T-helper 17 cell (primary cell): ENCODE measurements around the gene MS4A18. TPM values are rescaled to one million over a fixed set of nuclear protein-coding genes. Genes with fewer than 3 reads are reported as not detected.
A peak's percentile ranks its signal among the peaks of the same experiment; 100 is the strongest.
"Not testable (repeated sequence)": the region's sequence is repeated elsewhere in the genome, so short reads cannot be mapped to it uniquely, and the experiment has no call there.

Source experiments
- ATAC-seq: fragments of 150-1000 bp; cut with Tn5 transposase; 2 replicates; pipeline ENCODE4 v1.10.0; 2021; ENCODE audit warnings: mild to moderate bottlenecking, moderate library complexity
- DNase-seq, 3 donors: peaks; one replicate each; pipeline versions ENCODE4 v3.0.0 to v3.0.0-alpha.2; 2020 to 2021
- H3K9me3 ChIP-seq: one replicate; pipeline ENCODE4 v1.7.0; 2013; ENCODE audit warnings: low read length, mild to moderate bottlenecking; ENCODE audit not compliant: control insufficient read depth, poor library complexity, severe bottlenecking
- H3K27ac Mint-ChIP-seq: one replicate; pipeline ENCODE4 v1.8.0; 2022; ENCODE audit warnings: mild to moderate bottlenecking, moderate library complexity, mixed read lengths
- H3K27me3 Mint-ChIP-seq: one replicate; pipeline ENCODE4 v1.8.0; 2022; ENCODE audit warnings: mixed read lengths
- H3K36me3 Mint-ChIP-seq: one replicate; pipeline ENCODE4 v1.8.0; 2022; ENCODE audit warnings: low read depth, mixed read lengths
- H3K4me1 Mint-ChIP-seq: one replicate; pipeline ENCODE4 v1.8.0; 2022; ENCODE audit warnings: mild to moderate bottlenecking, mixed read lengths
- H3K4me3 Mint-ChIP-seq: one replicate; pipeline ENCODE4 v1.8.0; 2022; ENCODE audit warnings: mild to moderate bottlenecking, moderate library complexity, mixed read lengths
- total RNA-seq, 4 donors: library from RNA in 2 of 4; stranded (reverse) in 2 of 4; gene quantifications; one replicate each; pipeline ENCODE4 v1.2.3 and lab custom pipeline; 2022 to 2026

The MS4A18 gene
- total RNA-seq, 2 donors from 2014 or later = not detected

DNA sequence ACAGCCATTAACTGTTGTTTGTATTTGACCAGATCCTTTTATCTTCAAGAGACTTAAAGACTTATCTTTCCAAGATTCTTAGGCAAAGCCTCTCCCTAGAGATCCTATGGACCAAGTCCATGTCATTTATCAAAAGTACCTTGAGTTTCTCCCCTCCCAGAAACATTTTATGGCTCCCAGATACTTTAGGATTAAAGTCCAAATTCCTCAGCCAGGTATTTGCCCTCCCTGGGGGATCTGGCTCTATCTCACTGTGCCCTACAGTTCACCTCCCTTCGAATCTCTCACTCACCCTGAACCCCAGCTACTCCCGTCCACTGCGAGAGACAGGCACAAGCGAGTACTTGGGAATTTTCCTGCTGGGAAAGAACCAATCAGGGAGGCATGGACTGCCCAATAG, 13.2 kb upstream of the MS4A18 start:
- no peaks in the 10 kb centered on the region for H3K9me3 ChIP-seq
- DNase-seq (no peak), ATAC-seq (no peak)
- Mint-ChIP-seq H3K4me3 (no peak overlapping the region), H3K4me1 (no peaks in the 10 kb centered on the region), H3K27ac (no peak overlapping the region), H3K27me3 (peaks cover 43% of the 10 kb centered on the region), H3K36me3 (no peaks in the 10 kb centered on the region)

DNA sequence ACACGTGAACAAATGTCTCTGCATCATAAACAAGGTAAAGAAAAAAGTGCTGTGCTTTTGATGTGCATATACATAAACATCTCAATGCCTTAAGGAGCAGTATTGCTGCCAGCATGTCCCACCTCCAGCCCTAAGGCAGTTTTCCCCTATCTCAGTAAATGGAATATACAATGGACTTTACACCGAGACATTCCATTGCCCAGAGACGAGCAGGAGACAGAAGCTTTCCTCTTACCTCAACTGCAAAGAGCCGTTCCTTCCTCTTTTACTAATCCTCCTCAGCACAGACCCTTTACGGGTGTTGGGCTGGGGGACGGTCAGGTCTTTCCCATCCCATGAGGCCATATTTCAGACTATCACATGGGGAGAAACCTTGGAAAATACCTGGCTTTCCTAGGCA, 11.1 kb upstream of the MS4A18 start:
- ATAC-seq, H3K4me3 Mint-ChIP-seq, H3K4me1 Mint-ChIP-seq, H3K27ac Mint-ChIP-seq, H3K36me3 Mint-ChIP-seq, DNase-seq, H3K9me3 ChIP-seq: not testable (repeated sequence)
- H3K27me3 Mint-ChIP-seq = peaks cover 35% of the 10 kb centered on the region

DNA sequence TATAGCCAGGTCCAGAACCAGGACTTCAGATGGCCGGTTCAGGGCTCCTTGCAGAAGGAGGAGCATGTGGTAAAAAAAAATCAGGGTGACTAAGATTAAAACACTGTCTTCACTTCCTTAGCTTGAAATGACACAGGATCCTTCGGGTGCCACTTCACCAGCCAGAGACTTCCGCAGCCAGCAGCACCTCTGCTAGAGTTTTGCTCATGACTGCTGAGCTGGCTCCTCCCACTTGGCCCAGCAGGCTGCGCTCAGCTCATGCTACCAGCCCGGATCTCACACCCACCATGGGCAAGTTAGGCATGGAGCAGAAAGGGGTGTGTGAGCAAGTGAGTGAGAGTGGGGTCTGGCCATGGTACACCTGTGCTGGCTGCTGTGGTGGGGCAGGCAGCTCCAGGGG, 6.6 kb upstream of the MS4A18 start:
- no peak for DNase-seq
- Mint-ChIP-seq H3K36me3 (peaks cover 2% of the 10 kb centered on the region), H3K27ac (no peak overlapping the region), H3K4me1 (no peaks in the 10 kb centered on the region), H3K4me3 (no peak overlapping the region), H3K27me3 (peaks cover 48% of the 10 kb centered on the region)
- no peak for ATAC-seq
- H3K9me3 ChIP-seq = no peaks in the 10 kb centered on the region

DNA sequence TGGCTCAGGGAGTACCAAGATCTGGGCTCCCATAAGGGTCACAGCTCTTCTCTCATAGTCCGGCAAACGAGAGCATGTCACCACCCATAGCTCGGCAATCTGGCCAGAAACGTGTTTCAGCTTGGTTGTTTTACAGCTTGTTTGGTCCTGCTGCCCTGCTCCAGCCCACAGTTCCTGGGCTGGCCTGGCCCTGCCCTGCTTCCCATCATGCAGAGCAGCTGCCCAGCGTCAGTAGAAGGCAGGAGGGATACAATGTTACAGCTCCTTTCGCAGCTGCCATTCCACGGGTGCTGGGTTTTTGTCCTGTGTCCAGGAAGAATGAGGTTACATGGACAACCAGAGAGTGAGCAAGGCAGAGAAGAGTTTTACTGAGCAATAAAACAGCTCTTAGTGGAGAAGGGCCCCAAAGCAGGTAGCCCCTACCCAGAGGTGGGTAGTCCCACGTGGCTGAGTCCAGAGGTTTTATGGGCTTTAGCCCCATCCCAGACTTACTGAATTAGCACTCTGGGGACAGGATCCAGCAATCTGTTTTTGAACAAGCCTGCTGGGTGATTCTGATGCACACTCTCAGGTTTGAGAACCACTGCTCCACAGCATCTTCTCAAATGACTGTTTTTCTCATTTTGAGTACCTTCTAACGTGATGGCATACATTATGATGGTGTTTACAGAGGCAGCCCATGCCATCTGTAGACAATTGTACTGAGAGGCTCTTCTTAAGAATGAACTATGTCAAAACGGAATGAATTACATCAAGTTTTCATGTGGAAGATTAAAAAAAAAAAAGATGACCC, 5.8 kb upstream of the MS4A18 start:
- Mint-ChIP-seq H3K4me3 (no peak overlapping the region), H3K27ac (no peak overlapping the region), H3K4me1 (no peaks in the 10 kb centered on the region), H3K27me3 (peaks cover 52% of the 10 kb centered on the region), H3K36me3 (peaks cover 2% of the 10 kb centered on the region)
- no peaks in the 10 kb centered on the region for H3K9me3 ChIP-seq
- ATAC-seq (no peak), DNase-seq (no peak)

DNA sequence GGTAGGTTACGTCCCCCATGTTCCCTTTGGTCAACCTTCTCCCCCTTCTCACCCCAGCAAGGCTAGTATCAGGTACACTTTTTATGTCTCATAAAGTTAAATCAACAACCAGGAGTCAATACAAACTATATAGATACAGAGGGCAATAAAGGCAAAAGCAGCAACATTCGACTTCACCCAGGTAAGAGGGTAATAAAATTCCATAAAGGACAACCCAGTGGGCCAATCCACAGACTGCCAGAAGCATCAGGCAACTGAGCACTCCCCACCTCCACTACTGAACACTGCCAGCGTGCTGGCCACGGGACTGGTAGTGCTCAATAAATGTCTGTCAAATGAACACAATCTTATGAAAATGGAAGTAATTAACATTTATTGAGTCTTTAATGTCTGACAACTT, 5.1 kb upstream of the MS4A18 start:
- peaks cover 2% of the 10 kb centered on the region for H3K36me3 Mint-ChIP-seq
- H3K27me3 Mint-ChIP-seq = peaks cover 57% of the 10 kb centered on the region
- no peak overlapping the region for H3K4me3 Mint-ChIP-seq
- DNase-seq (no peak), ATAC-seq (no peak)
- H3K27ac Mint-ChIP-seq = no peak overlapping the region
- no peaks in the 10 kb centered on the region for H3K4me1 Mint-ChIP-seq
- no peaks in the 10 kb centered on the region for H3K9me3 ChIP-seq

DNA sequence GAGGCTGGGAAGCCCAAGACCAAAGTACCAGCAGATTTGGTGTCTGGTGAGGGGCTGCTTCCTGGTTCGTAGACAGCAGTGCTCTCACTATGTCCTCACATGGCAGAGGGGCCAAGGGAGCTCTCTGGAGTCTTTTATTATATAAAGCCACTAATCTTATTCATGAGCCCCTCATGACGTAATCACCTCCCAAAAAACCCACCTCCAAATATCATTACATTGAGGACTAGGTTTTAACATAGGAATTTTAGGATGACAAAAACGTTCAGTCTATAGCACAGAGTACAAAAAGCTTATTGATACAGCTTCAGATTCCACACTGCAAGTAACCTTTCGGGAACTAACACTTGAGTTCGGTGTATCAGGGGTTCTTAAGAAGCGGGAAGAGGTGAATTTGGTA, 4.1 kb upstream of the MS4A18 start:
- H3K27me3 Mint-ChIP-seq = peaks cover 47% of the 10 kb centered on the region
- ATAC-seq = no peak

DNA sequence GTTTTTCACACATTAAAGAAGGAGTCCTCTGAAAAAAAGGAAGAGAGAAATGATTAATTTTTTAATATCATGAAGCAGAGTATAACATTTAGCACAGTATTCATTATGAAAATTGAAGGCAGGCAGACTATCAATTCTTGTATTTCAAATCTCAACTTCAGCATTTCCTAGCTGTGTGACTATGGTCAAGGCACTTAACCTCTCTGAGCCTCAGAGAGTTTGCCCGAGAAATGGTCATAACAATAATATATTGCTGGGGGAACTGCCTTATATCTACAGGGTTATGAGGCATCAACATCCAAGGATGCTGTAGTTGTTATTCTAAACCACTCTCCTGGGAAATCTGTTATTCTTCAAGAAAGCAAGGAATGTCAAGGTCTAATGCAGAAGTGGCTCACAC, 1.1 kb downstream of the MS4A18 start:
- Mint-ChIP-seq H3K36me3 (peaks cover 5% of the 10 kb centered on the region), H3K4me1 (no peaks in the 10 kb centered on the region), H3K27ac (no peak overlapping the region), H3K4me3 (no peak overlapping the region), H3K27me3 (peaks cover 60% of the 10 kb centered on the region)
- no peak for DNase-seq
- no peak for ATAC-seq
- H3K9me3 ChIP-seq = no peaks in the 10 kb centered on the region

More for the DNA sequence above, 4.1 kb upstream of the MS4A18 start:
- H3K4me1 Mint-ChIP-seq = no peaks in the 10 kb centered on the region
- no peaks in the 10 kb centered on the region for H3K9me3 ChIP-seq
- H3K4me3 Mint-ChIP-seq = no peak overlapping the region
- no peak overlapping the region for H3K27ac Mint-ChIP-seq
- H3K36me3 Mint-ChIP-seq = peaks cover 2% of the 10 kb centered on the region
- DNase-seq = no peak

DNA sequence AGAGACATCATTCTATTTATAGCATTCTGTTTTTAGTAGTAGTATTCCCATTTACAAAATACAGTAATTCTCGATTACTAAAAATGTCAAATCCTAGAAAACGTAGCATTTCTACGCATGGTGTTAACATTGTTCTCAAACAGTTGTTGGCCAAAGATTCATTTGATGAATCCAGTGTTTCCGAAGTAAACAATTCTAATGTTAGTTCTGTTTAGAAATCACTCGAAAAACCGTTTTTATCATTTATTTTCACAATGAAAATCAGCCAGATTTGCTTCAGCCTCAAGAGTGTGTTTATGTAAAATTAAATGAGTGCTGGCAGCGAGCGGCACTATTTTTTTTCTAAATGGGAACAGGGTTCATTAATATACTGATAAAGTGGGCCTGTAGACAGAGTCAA, 7.1 kb downstream of the MS4A18 start:
- peak overlapping the region; percentile 54 for H3K27ac Mint-ChIP-seq
- no peak overlapping the region for H3K4me3 Mint-ChIP-seq
- H3K9me3 ChIP-seq = no peaks in the 10 kb centered on the region
- DNase-seq (no peak), ATAC-seq (no peak)
- H3K36me3 Mint-ChIP-seq = peaks cover 5% of the 10 kb centered on the region
- H3K4me1 Mint-ChIP-seq = peaks cover 3% of the 10 kb centered on the region
- H3K27me3 Mint-ChIP-seq = peaks cover 54% of the 10 kb centered on the region

DNA sequence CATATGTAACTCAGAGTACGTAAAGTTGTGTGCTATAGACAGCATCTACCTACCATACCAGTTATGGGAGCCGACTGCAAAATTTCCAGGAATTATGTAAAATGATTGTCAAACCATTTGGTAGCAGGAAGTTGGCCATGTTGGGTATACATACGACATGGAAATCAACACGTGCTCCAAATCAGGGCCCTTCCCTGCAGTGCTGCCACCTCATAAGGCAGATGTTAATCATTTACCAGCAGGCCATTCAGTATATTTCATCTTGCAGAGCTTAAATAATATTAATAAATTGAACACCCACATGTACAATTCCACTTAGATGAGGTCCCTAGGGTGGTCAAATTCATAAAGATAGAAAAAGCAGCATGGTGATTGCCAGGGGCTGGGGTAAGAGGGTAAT, 9.8 kb downstream of the MS4A18 start:
- no peak overlapping the region for H3K27ac Mint-ChIP-seq
- ATAC-seq = no peak
- H3K36me3 Mint-ChIP-seq = peaks cover 2% of the 10 kb centered on the region
- no peaks in the 10 kb centered on the region for H3K9me3 ChIP-seq
- peaks cover 3% of the 10 kb centered on the region for H3K4me1 Mint-ChIP-seq
- DNase-seq = no peak
- no peak overlapping the region for H3K4me3 Mint-ChIP-seq
- peaks cover 57% of the 10 kb centered on the region for H3K27me3 Mint-ChIP-seq

DNA sequence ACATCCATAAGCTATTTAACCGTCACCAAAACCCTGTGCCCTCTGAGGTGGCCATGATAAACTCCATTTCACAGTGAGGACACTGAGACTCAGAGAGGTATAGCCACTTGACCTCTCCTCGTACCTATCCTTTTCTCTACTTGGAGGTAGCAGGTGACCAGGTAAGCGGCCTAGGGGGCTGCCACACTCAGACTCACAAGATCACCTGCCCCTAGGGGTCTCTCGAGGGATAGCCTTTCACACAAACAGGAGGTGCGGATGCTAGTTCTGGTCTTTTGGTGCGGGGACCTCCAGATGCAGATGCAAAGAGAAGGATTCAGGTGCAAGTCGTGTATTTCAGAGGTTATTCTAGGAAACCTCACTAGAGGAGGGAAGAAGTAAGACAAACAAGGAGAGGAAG, 14.6 kb downstream of the MS4A18 start:
- ATAC-seq (no peak), DNase-seq (no peak)
- Mint-ChIP-seq H3K4me1 (no peaks in the 10 kb centered on the region), H3K4me3 (no peak overlapping the region), H3K36me3 (peaks cover 2% of the 10 kb centered on the region), H3K27ac (no peak overlapping the region), H3K27me3 (peaks cover 39% of the 10 kb centered on the region)
- H3K9me3 ChIP-seq = no peaks in the 10 kb centered on the region

DNA sequence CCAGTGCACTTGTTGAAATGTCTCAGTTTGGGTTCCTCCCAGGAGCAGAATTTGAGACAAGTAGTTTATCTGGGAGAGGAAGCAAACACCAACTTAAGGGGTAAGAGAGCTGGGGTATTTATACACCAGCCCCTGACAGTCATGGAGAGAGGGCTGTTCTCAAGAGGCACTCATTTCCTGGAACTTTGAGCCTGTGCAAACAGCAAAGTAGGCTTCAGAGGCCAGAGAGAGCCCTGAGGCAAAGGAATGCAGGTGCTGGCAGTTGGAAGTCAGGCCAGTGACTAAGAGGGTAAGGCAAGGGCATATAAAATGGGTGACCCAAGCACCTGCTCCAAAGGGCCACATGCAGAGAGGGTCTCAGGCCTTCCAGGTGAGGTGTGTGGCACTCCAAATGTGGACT, 16.1 kb downstream of the MS4A18 start:
- no peak overlapping the region for H3K27ac Mint-ChIP-seq
- H3K4me3 Mint-ChIP-seq = no peak overlapping the region
- no peaks in the 10 kb centered on the region for H3K9me3 ChIP-seq
- peaks cover 45% of the 10 kb centered on the region for H3K27me3 Mint-ChIP-seq
- ATAC-seq = no peak
- no peak for DNase-seq
- peaks cover 2% of the 10 kb centered on the region for H3K36me3 Mint-ChIP-seq
- H3K4me1 Mint-ChIP-seq = no peaks in the 10 kb centered on the region

DNA sequence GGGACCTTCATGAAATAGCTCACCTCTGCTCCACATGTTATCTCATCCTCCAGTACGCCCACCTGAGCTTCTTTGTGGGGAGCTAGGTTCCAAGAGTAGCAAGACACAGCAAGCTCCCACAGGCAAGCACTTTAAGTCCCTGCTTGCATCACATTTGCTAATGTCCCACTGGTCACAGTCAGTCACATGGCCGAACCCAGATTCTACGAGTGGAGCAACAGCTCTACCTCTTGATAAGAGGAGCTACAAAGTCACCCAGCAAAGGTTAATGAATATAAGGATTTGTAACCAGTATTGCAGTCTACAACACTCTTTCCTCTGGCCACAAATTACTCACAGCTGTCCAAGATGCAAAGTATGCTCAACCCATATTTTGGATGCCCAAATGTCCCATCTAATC, 16.9 kb downstream of the MS4A18 start:
- no peak overlapping the region for H3K4me3 Mint-ChIP-seq
- H3K27ac Mint-ChIP-seq = no peak overlapping the region
- ATAC-seq (no peak), DNase-seq (no peak)
- no peaks in the 10 kb centered on the region for H3K9me3 ChIP-seq
- H3K4me1 Mint-ChIP-seq = no peaks in the 10 kb centered on the region
- peaks cover 2% of the 10 kb centered on the region for H3K36me3 Mint-ChIP-seq
- H3K27me3 Mint-ChIP-seq = peaks cover 44% of the 10 kb centered on the region

DNA sequence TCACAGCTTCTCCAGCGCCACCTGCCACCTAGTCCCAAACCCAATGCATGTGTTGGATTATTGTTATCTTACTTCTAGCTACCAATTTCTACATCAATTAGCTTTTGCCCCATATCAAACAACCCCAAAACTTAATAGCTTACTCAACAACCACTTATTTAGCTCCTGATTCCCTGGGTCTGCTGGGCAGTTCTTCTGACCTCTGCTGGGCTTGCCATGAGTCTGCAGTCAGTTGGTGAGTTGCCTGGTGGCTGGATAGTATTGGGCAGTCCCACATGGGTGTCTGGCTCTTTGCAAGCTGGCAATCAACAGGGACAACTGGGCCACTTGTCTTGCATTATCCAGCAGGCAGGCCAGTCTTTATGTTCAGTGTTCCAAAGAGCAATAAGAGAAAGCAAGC, 18.5 kb downstream of the MS4A18 start:
- Mint-ChIP-seq H3K27ac (no peak overlapping the region), H3K36me3 (peaks cover 2% of the 10 kb centered on the region), H3K27me3 (peaks cover 30% of the 10 kb centered on the region), H3K4me1 (no peaks in the 10 kb centered on the region), H3K4me3 (no peak overlapping the region)
- no peaks in the 10 kb centered on the region for H3K9me3 ChIP-seq
- no peak for ATAC-seq
- DNase-seq = no peak

DNA sequence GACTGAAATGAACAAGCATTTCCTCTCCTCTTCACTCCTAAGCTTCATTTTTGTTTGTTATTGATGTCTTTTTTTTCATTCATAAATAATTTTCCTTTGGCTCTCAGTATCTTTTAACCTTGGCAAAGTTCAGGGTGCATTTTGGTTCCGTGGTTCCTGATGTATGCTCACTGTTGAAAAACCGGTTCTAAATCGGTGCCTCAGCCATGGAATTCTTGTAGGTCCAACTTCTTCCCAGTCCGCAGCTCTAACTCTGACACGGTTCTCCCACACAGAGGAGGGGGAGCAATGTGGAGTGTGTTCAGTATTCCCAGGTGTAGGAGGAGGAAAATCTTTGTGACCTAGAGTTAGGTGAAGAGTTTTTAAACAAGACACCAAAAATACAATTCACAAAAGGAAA, 19.6 kb downstream of the MS4A18 start:
- no peaks in the 10 kb centered on the region for H3K36me3 Mint-ChIP-seq
- no peak overlapping the region for H3K4me3 Mint-ChIP-seq
- peaks cover 19% of the 10 kb centered on the region for H3K27me3 Mint-ChIP-seq
- DNase-seq = no peak
- H3K27ac Mint-ChIP-seq = no peak overlapping the region
- H3K4me1 Mint-ChIP-seq = no peaks in the 10 kb centered on the region
- no peak for ATAC-seq
- H3K9me3 ChIP-seq = no peaks in the 10 kb centered on the region
